Thoracic aorta (tissue), 2 donors: ENCODE data around the gene KRTAP10-3. TPM values are rescaled to one million over a fixed set of nuclear protein-coding genes. Genes with fewer than 3 reads are reported as not detected.

Source experiments
- ATAC-seq: fragments of 150-250 bp; one replicate; pipeline ENCODE4 v1.8.0; 2017; ENCODE audit warnings: low read depth; ENCODE audit not compliant: insufficient number of reproducible peaks, low FRiP score
- DNase-seq: peaks from one replicate; pipeline ENCODE4 v3.0.0-alpha.2; 2020; ENCODE audit warnings: low spot score
- H3K27ac ChIP-seq, 2 donors: fragments of 200-600 bp; sonication (generic); 1 replicate in 1 of 2; 2 replicates in 1 of 2; pipeline ENCODE4 v1.5.1; 2016; ENCODE audit warnings: mild to moderate bottlenecking in 2 of 2, moderate library complexity in 2 of 2
- H3K27me3 ChIP-seq: fragments of 200-600 bp; sonication (generic); replicated peaks from 2 replicates; pipeline ENCODE4 v1.6.0; 2016; ENCODE audit warnings: mild to moderate bottlenecking; ENCODE audit not compliant: insufficient read depth
- H3K36me3 ChIP-seq: fragments of 200-600 bp; sonication (generic); one replicate; pipeline ENCODE4 v1.5.1; 2016
- H3K4me1 ChIP-seq, 2 donors: fragments of 200-600 bp; sonication (generic); 1 replicate in 1 of 2; 2 replicates in 1 of 2; pipeline versions ENCODE4 v1.5.1 to v1.6.0; 2016; ENCODE audit warnings: low read depth in 2 of 2, mild to moderate bottlenecking in 1 of 2; ENCODE audit not compliant: control insufficient read depth in 1 of 2
- H3K4me3 ChIP-seq: fragments of 200-600 bp; sonication (generic); 2 replicates; pipeline ENCODE4 v1.5.1; 2016; ENCODE audit warnings: mild to moderate bottlenecking
- H3K9me3 ChIP-seq: fragments of 200-600 bp; sonication (generic); 2 replicates; pipeline ENCODE4 v1.5.1; 2016
- CTCF ChIP-seq: fragments of 200-600 bp; sonication (generic); IDR thresholded peaks from one replicate; pipeline ENCODE4 v1.5.1; 2019; ENCODE audit warnings: antibody characterized with exemption
- total RNA-seq, 2 donors: library from RNA; depleted of rRNA; stranded (reverse); fragments of >200 nt; gene quantifications; one replicate each; pipeline versions ENCODE4 v1.1.0 to v1.2.3, GENCODE V29; 2016

KRTAP10-3 gene
- total RNA-seq, 2 donors from 2014 or later, result not detected

GRCh38 chr21:44530903-44531605 is 27.5 kb downstream of the KRTAP10-3 start:
- no peak for ATAC-seq
- H3K4me3 ChIP-seq, result no peak overlapping the region
- H3K27me3 ChIP-seq, result no peaks in the 10 kb centered on the region
- no peak for DNase-seq
- no peaks in the 10 kb centered on the region for H3K4me1 ChIP-seq
- no peak overlapping the region for H3K27ac ChIP-seq
- TF ChIP-seq CTCF, result no peak
- H3K36me3 ChIP-seq, result no peaks in the 10 kb centered on the region
- H3K9me3 ChIP-seq, result no peaks in the 10 kb centered on the region

- Histone ChIP-seq H3K9me3 (no peaks in the 10 kb centered on the region), H3K4me1 (no peaks in the 10 kb centered on the region), H3K4me3 (no peak overlapping the region), H3K36me3 (no peaks in the 10 kb centered on the region), H3K27me3 (no peaks in the 10 kb centered on the region), H3K27ac (no peak overlapping the region)
- TF ChIP-seq CTCF, result no peak
- no peak for DNase-seq
- ATAC-seq, result no peak
These were observed 28.2 kb downstream of the KRTAP10-3 start for GRCh38 chr21:44530221-44530902.

GRCh38 chr21:44529503-44530125 is 29.0 kb downstream of the KRTAP10-3 start:
- ATAC-seq (no peak), DNase-seq (no peak)
- Histone ChIP-seq H3K4me1 (no peaks in the 10 kb centered on the region), H3K27ac (no peak overlapping the region), H3K27me3 (no peaks in the 10 kb centered on the region), H3K9me3 (no peaks in the 10 kb centered on the region), H3K36me3 (no peaks in the 10 kb centered on the region), H3K4me3 (no peak overlapping the region)
- no peak for TF ChIP-seq CTCF

- no peaks in the 10 kb centered on the region for H3K36me3 ChIP-seq
- H3K4me3 ChIP-seq, result no peak overlapping the region
- ATAC-seq (no peak), DNase-seq (no peak)
- H3K9me3 ChIP-seq, result no peaks in the 10 kb centered on the region
- TF ChIP-seq CTCF, result no peak
- no peak overlapping the region for H3K27ac ChIP-seq
- H3K4me1 ChIP-seq, result no peaks in the 10 kb centered on the region
- H3K27me3 ChIP-seq, result no peaks in the 10 kb centered on the region
These were observed 29.6 kb downstream of the KRTAP10-3 start for GRCh38 chr21:44529011-44529421.

- ATAC-seq (no peak), DNase-seq (no peak)
- no peak for TF ChIP-seq CTCF
- no peak overlapping the region for H3K4me3 ChIP-seq
- H3K4me1 ChIP-seq, result no peaks in the 10 kb centered on the region
- H3K27me3 ChIP-seq, result no peaks in the 10 kb centered on the region
- no peaks in the 10 kb centered on the region for H3K9me3 ChIP-seq
- no peak overlapping the region for H3K27ac ChIP-seq
- no peaks in the 10 kb centered on the region for H3K36me3 ChIP-seq
These were observed 30.0 kb downstream of the KRTAP10-3 start for GRCh38 chr21:44528634-44528995.
